Left lung (tissue), 10 donors: ENCODE data around the gene PRKCE. TPM values are rescaled to one million over a fixed set of nuclear protein-coding genes. Genes with fewer than 3 reads are reported as not detected.

ENCODE experiments used
- ATAC-seq: fragments of 200-7000 bp; cut with Tn5 transposase; one replicate; pipeline ENCODE4 v1.9.1; 2020; ENCODE audit warnings: moderate library complexity
- DNase-seq, 4 donors: peaks; one replicate each; pipeline ENCODE4 v3.0.0-alpha.2; 2013 to 2020
- H3K27ac ChIP-seq, 2 donors: fragments of 200-600 bp; sonication (generic) in 1 of 2; one replicate each; pipeline versions ENCODE4 v1.5.0 to v1.8.0; 2020 to 2021
- H3K27me3 ChIP-seq, 2 donors: fragments of 200-600 bp; sonication (generic) in 1 of 2; one replicate each; pipeline versions ENCODE4 v1.5.0 to v1.8.0; 2020 to 2021
- H3K36me3 ChIP-seq, 2 donors: fragments of 200-600 bp; sonication (generic) in 1 of 2; one replicate each; pipeline versions ENCODE4 v1.5.0 to v1.8.0; 2020 to 2021
- H3K4me1 ChIP-seq, 2 donors: fragments of 200-600 bp; one replicate each; pipeline ENCODE4 v1.8.0; 2021
- H3K4me3 ChIP-seq, 2 donors: fragments of 200-600 bp; sonication (generic) in 1 of 2; one replicate each; pipeline versions ENCODE4 v1.5.0 to v1.8.0; 2020 to 2021; ENCODE audit warnings: mild to moderate bottlenecking in 1 of 2
- H3K9me3 ChIP-seq, 2 donors: fragments of 200-600 bp; sonication (generic) in 1 of 2; one replicate each; pipeline versions ENCODE4 v1.5.0 to v1.8.0; 2020 to 2021
- intact Hi-C, 2 donors: fragments of 100-400 bp; cut with DNase I; formaldehyde crosslinking; loops; one replicate each; pipeline versions ENCODE4 v1.11.2 to v1.14.2; 2022
- polyA plus RNA-seq, 6 donors: library from polyadenylated mRNA; unstranded; fragments of 120-200 nt; gene quantifications; one replicate each; pipeline ENCODE4 v1.2.1, GENCODE V29; 2013; ENCODE audit not compliant: insufficient read length in 6 of 6
- total RNA-seq, 2 donors: library from RNA; stranded (reverse); fragmentation: NEBNext Ultra II Directional; extraction: Animal tissue kit (Norgen Biotek cat#: 25700); gene quantifications; one replicate each; pipeline ENCODE4 v1.2.1, GENCODE V29; 2021
- TF ChIP-seq, protein P1 (sequence below), 2 donors: fragments of 200-600 bp; sonication (generic) in 1 of 2; IDR thresholded peaks; one replicate each; pipeline versions ENCODE4 v1.5.0 to v1.8.0; 2021; ENCODE audit warnings: antibody characterized with exemption in 2 of 2
- donor health status: DM: no; HTN: yes; CAD: no.
- donor health status: DM: no; HTN: no; CAD: no.

Gene PRKCE
- total and polyA plus RNA-seq, 8 donors: 12.0 to 56.9 (median 14.7) TPM

DNA sequence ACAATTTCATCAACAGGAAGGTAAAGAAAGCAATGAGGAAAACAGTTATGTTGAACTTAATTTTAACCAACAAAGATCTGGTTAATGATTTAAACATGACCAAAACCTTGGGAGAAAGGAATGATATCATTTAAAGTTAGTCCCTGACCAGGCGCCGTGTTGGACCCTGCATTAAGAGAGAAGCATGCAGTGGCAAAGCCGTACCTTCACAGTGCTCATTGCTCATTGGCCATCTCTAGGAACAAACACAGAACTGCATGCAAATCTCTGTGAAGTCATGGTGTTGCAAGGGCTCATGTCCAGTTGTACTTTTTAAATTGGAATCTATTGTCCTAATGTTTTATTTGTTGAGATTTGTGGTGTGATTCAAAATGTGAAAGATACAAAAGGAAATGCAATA is 28.4 kb upstream of the PRKCE start:
- Histone ChIP-seq H3K4me3 (no peak overlapping the region), H3K27ac (no peak overlapping the region), H3K4me1 (no peaks in the 10 kb centered on the region), H3K36me3 (no peaks in the 10 kb centered on the region), H3K9me3 (no peaks in the 10 kb centered on the region), H3K27me3 (peaks cover 0 to 4% of the 10 kb centered on the region in 2 donors)
- TF ChIP-seq, protein P1, sequence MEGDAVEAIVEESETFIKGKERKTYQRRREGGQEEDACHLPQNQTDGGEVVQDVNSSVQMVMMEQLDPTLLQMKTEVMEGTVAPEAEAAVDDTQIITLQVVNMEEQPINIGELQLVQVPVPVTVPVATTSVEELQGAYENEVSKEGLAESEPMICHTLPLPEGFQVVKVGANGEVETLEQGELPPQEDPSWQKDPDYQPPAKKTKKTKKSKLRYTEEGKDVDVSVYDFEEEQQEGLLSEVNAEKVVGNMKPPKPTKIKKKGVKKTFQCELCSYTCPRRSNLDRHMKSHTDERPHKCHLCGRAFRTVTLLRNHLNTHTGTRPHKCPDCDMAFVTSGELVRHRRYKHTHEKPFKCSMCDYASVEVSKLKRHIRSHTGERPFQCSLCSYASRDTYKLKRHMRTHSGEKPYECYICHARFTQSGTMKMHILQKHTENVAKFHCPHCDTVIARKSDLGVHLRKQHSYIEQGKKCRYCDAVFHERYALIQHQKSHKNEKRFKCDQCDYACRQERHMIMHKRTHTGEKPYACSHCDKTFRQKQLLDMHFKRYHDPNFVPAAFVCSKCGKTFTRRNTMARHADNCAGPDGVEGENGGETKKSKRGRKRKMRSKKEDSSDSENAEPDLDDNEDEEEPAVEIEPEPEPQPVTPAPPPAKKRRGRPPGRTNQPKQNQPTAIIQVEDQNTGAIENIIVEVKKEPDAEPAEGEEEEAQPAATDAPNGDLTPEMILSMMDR (IDR thresholded peaks at IDR 0.05): no peak
- intact Hi-C loops: no loop called here
- DNase-seq (no peak), ATAC-seq (no peak)

DNA sequence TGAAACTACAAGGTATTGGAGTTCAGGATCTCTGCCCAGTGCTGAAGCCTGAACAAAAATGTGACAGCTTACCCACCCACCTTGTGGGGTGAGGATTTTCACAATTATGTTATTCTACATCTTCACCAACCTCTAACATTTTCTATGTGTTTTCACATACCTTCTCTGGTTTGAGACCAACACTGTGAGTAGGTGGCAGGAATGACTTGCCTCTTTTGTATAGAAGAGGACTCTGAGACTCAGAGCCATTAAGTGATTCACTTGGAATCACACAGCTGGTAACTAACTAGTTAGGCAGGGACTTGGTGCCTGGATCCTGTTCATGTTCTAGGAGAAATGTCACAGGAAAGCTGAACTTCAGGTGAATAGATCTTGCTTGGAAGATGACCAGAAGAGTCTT is 25.7 kb upstream of the PRKCE start:
- peaks cover 0 to 4% of the 10 kb centered on the region in 2 donors for H3K27me3 ChIP-seq
- intact Hi-C loops: no loop called here
- ATAC-seq (no peak), DNase-seq (no peak)
- H3K36me3 ChIP-seq: no peaks in the 10 kb centered on the region
- H3K27ac ChIP-seq: no peak overlapping the region
- H3K4me1 ChIP-seq: no peaks in the 10 kb centered on the region
- no peak overlapping the region for H3K4me3 ChIP-seq
- no peaks in the 10 kb centered on the region for H3K9me3 ChIP-seq
- TF ChIP-seq, protein P1 (IDR thresholded peaks at IDR 0.05): no peak

DNA sequence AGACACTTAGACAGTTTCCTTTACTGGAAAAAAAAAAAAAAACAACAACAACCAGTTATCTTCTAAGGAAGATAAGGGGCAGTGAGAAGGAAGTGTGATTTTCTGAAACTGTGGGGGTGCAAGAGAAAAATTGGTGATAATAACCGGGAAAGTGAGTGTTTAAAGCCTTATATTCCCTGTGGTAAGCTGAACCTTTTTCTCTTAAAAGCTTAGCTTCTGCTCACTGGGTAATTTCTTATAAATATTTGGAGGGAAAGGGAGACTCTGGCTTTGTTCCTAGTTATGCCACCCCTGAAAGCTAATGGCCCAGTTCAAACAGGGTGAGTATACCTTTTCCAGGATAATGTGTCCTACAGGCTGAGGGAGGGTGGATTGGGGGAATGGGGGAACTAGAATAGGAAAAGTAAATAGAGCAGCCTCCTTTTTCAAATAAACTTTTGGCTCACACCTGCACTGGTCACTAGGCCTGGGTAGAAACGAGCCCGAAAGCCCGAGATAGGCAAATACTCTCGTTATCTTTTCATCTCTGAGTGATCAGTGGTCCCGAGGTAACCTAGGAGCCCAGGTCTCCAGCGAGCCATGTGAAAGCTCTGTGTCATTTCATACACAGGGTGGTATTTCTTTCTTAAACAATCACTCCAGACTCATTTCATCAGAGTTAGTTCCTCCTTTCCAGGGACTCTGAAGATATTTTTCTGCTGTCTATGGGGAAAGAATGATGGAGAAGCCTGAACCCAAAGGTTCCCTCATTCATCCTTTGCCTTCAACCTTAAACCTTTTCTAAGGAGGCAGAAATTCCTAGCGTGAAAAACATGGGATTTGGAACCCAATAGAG is 24.9 kb upstream of the PRKCE start:
- peak; percentile 88 for ATAC-seq
- no peak for DNase-seq
- Histone ChIP-seq H3K4me1 (no peaks in the 10 kb centered on the region), H3K27me3 (peaks cover 0 to 4% of the 10 kb centered on the region in 2 donors), H3K4me3 (no peak overlapping the region), H3K27ac (no peak overlapping the region), H3K9me3 (no peaks in the 10 kb centered on the region), H3K36me3 (no peaks in the 10 kb centered on the region)
- intact Hi-C loops: no loop called here
- TF ChIP-seq, protein P1 (IDR thresholded peaks at IDR 0.05): no peak

DNA sequence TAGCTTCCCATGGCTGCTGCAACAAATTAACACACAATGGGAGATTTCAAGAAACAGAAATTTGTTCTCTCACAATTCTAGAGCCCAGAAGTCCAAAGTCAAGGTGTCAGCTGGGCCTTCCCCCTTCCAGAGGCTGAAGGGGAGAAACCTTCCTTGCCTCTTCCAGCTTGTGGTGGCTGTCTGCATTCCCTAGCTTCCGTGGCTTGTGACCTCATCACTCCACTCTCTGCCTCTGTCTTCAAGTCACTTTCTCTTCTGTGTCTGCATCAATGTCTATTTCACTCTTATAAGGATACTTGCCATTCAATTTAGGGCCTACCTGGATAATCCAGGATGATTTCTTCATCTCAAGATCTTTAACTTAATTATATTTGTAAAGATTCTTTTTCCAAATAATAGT is 23.6 kb upstream of the PRKCE start:
- Histone ChIP-seq H3K4me3 (no peak overlapping the region), H3K27me3 (peaks cover 0 to 4% of the 10 kb centered on the region in 2 donors), H3K27ac (no peak overlapping the region), H3K36me3 (no peaks in the 10 kb centered on the region), H3K4me1 (no peaks in the 10 kb centered on the region), H3K9me3 (no peaks in the 10 kb centered on the region)
- TF ChIP-seq, protein P1 (IDR thresholded peaks at IDR 0.05): no peak
- DNase-seq: no peak
- intact Hi-C loops: no loop called here
- no peak for ATAC-seq

DNA sequence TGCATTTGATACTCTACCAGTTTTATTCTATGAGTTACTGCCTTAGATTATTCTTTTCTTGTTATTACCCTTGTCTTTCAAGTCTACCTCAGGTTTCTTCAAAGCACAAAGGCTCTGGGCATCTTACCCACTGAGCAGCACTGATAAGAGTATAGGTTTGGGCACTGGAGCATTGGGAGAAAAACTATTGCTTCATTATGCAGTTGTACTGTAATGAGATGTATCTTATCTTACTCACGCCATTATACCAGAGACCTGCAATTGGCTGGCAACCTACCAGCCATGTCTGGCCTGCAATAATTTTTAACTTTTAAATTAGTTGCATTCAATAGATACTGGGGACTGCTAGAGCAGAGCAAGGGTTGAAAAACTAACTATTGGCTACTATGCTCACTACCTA is 21.5 kb upstream of the PRKCE start:
- DNase-seq: no peak
- H3K9me3 ChIP-seq: no peaks in the 10 kb centered on the region
- no peaks in the 10 kb centered on the region for H3K27me3 ChIP-seq
- no peak overlapping the region for H3K27ac ChIP-seq
- TF ChIP-seq, protein P1 (IDR thresholded peaks at IDR 0.05): no peak
- no peak overlapping the region for H3K4me3 ChIP-seq
- H3K4me1 ChIP-seq: no peaks in the 10 kb centered on the region
- intact Hi-C loops: no loop called here
- no peaks in the 10 kb centered on the region for H3K36me3 ChIP-seq
- no peak for ATAC-seq
